HG02610 (cell line): ENCODE data around the gene MDP1.

Experiments used
- ATAC-seq: cut with Tn5 transposase; IDR thresholded peaks from one replicate; pipeline ENCODE4 v1.9.1; 2021; ENCODE audit warnings: mild to moderate bottlenecking, moderate library complexity; ENCODE audit not compliant: unreplicated experiment

Gene MDP1

DNA sequence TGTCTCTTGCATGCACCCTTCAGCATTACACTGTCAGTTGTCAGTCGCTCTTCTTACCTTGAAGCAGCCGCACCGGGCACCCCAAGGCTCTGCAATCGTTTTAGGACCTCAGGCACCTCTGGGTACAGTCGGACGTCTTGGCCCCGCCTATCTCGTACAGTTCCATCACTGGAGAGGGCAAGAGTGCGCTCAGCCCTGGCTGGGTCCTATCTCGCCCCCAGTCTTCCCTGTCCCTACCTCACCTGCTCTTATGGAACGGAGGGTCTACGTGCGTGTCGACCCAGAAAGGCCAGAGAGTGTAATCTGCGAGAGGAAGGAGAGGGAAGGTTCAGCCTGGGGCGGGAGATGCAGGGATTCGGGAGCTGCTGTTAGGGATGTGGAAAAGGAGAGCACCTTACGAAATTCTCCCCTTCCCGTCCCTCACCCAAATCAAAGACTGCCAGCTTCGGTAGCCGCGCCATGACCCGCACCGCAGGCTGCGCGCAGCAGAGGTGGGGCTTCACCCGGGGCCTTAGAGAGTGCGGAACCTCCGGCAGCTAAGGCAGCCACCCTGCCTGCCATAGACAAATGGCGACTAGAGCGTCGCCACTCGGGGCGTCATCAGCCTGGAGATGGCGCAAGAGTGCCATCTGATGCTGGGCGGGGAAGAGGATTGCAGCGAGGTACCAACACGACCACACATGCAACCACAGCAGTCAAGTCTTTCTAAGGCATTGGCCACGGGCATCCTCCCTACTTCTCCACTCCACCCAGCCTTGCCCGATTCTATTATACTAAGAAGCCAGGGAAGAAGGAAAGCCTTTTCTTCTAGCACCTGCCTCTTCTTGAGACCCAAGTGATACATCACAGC is at the start of gene MDP1:
TSS of gene MDP1 (minus strand) at position 572 of the 850 bp plus-strand sequence. CDS start at position 461, 111 bp downstream.
- ATAC-seq: peak; percentile 68

DNA sequence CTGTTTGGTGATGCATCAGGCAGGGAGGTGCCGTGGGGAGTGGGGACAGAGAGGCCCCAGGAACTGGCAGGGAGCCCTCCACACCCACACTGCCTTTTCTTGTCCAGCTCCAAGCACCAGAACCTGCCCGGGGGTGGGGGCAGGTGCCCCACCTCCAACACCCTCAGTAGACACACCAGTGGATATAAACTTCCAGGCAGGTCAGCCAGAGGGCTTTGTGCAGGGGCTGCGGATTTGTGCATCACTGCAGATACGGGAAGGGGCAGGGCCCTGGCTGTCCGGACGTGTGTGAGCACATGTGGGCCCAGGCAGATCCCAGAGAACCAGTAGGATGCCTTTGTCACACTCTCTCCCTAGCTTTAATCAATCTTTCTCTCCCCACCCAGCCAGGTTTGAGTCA is 48.4 kb upstream of the MDP1 start:
- no peak for ATAC-seq

DNA sequence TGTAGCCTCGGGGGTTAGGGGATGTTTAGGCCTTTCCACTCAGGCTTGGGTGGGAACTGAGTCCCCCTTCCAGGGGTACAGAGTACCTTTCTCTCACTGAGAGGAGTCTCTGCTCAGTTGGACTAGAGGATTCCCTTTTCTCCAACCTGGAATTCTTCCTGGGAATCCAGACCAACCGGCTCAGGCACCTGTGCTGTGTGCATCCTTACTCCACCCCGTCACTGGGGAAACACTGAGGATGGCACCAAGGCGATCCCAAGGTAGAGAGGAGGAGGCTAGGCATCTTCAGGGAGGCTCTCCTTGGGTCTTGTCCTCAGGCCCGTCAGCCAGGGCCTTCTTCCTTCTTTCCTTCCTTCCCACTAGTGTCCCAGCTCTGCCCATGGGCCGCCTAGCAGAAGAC is 48.0 kb upstream of the MDP1 start:
- no peak for ATAC-seq

DNA sequence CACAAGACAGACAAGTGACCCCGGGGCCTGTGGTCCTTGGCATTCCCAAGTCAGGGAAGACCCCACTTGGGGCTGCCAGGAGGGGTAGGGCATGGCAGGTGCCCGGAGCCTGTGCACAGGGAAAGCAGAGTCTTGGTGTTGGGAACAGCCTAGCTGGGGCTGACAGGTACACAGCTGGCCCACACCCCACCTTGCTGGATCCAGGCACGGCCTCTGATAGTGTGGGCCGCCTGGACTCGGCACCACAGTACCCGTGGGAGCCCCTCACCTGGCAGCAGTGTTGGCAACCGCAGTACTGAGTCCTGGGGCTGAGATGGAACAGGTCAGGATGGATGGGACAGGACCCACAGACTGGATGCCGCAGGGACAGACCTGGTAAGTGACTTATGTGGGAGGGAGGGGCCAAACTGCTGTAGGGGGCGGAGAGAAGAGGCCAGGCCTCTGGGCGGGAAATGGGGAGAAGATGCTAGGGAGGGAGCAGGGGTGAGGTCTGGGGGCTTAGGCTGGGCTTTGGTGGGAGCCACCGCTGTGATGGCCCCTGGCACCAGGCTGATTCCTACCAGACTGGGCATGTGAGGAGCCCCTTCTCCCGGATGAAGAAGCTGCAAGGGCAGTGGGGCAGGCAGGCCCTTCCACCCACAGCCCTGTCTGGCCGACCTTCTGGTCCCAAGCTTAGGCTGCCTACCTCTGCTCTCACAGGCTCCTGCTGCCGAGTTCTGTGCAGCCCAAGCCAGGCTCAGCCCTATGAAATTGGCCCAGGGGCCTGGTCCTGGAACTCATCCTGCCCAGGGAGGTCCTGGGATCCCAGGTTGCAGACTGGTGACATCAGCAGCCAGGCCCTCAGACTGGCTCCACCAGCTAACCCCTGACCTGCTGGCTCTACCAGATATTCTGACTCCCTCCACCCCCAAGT is 47.2 kb upstream of the MDP1 start, which contains the start of gene TGM1:
TSS of gene TGM1 (minus strand) at position 357 of the 913 bp plus-strand sequence. CDS start 825 bp downstream, outside the sequence.
- no peak for ATAC-seq

DNA sequence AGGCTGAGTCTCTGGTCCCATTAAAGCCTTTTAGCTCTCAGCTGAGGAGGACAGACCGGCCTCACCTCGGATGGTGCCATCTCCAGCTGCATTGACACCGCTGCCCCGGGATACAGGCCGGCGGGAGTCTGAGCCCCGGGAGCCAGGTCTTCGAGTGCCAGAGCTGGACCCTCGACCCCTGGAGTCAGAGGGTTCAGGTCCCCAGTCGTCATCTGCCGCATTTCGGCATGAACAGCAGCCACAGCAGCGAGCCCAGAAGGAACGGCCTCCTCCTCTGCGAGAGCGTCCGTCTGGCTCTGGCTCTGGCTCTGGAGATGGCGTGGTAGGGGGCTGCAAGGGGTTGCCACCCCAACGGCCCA is 46.1 kb upstream of the MDP1 start:
- no peak for ATAC-seq

DNA sequence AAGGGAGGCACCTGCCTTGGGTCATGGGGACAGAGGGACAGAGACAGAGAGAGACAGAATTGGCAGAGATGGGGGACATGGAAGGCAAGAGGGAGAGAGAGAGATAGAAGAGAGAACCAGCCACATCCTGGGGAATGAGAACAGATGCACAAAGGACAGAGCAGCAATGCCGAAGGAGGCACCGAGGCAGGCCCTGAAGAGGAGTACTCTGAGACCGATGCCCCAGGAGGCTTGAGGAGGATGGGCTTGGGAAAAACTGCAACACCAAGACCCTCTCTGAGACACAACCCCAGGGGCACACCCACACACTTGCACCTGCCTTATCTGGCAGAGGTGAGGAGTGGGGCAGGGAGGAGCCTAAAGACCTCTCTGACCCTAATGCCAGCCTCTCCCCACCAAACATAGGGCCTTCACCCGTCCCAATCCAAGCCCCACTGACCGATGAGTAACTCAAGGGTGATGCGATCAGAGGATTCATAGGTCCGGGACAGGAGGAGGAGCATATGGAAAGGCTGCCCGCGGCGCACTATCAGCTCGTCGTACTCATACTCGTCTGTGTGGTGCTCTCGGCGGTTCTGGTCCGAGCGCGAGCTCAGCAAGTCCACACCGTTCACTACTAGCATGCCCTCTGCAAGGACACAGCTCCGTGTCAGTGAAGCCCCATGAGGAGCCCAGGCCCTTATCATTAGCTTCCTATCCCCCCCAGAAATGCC is 45.5 kb upstream of the MDP1 start:
- no peak for ATAC-seq

DNA sequence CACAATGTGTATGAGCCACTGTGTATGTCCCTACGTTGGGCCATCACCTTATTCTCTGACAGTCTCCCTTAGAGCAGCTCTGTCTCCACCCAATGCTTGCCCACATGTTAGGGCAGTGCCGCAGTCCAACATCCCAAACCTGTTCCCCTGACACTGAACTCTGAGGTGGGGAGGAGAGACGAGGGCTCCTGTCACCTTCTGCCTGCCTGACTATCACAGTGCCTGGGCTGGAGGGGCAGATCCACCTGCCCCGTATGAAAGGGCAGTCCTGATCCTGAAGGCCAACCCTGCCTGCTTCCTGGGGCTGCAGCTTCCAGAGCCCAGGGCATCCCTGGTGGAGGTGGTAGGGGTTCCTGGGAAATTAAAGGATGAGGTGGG is 44.9 kb upstream of the MDP1 start:
- no peak for ATAC-seq

DNA sequence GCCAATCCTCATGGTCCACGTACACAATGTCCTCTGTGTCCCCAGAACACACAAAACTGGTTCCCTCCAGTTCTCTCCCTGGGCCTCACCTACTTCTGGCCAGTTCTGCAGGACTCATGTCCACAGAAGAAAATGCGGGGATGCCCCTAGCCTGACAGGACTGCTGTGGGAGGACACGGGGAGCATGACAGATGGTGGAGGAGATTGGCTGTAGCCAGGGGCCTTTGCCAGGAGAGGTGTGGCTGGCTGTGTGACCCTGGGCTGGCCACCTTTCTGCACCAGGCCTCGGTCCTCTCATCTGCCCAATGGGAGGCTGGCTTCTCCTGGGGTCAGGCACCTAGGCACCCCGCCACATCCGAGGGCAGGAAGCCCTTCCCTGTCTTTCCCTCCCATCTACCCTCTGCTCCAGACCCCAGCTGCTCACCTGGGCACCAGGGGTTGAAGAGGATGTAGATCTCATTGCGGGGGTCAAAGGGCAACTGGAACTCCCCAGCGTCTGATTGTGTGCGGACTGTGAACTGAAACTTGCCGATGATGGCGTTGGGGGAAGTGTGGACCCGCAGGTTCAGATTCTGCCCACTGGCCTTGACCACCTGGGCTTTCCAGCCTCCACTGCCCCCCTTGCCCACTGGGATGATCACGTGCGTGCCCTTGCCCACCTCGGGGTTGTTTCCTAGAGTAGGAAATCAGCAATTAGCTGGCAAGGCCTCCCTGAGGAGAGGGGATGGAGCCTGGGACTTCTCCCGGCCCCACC is 44.3 kb upstream of the MDP1 start:
- ATAC-seq: no peak

DNA sequence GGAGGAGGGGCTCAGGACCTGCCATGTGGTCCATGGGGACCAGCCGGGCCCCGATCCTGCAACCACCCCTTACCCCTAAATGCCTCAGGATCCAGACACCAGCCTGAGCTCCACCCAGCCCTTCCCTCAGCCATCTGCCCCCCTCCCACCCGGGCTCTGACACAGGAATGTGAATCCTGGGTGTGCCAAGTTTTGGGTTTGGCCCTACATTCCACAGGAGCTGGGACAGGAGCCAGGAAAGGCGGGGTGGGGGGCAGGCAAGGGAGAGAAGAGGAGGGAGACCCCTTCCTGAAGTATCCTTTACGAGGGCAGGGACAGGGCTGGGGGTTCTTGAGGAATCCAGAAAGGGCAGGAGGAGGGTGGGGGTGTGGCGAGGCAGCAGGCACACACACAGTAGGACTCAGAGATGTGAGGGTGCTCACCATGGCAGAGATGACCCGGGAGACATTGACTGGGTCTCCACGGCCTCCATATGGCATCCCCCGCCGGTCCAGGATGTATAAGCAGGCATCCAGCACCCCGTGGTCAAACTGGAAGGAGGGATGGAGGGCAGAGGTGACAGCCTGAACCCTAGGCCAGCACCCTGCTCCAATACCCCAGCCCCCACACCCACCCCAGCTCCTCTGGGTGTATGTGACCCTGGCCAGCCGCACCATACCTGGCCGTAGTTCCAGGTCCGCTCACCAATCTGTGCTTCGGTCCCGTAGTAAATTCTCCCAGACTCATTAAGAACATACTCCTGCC is 43.6 kb upstream of the MDP1 start:
- no peak for ATAC-seq

DNA sequence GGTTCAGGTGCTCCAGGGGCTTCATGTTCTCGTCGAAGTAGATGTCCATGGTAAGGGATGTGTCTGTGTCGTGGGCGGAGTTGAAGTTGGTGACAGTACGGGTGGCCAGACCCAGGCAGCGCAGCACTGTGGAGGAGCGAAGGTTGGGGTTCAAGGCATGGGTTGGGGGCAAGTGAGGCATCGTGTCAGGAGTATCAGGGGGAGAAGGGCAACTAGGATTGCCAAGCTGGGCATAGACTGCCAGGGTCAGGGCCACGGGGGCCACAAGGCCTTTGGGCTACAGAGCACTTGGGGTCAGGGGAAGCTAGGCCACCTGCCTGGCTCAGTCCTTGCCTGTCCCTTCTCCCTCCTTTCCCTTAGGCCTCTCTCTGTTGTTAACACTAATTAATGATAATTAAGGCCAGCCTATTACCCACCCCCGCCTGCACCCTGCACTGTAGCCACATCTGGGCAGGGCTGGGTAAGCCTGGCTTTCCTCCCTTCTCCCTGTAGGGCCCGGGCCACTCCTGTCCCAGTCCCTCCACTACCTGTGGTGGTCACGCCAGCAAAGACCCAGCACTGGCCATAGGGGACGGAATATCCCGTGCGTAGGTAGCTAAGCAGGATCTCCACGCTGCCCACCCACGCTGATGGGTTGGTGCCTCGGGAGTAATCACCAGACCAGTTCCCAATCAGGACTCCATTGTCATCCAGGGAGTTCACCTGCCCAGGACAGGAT is 42.8 kb upstream of the MDP1 start:
- ATAC-seq: no peak

DNA sequence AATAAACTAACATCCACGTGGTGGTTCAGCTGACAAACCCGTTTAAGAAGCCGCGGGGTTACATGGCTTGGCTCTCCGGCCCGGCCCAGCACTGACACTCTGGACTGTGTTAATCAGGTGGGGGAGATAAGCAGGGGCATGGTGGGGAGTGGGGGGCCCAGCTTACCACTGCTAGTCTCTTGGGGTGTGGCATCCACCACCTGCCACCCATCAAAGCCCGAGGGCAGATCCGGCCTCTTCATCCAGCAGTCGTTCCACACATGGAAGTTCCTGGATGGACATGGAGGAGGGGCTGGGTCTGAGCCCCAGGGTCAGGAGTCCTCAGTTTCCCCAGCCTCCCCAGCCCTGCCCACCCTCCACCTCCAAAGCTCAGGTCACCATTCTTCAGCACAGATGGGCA is 42.3 kb upstream of the MDP1 start:
- no peak for ATAC-seq

DNA sequence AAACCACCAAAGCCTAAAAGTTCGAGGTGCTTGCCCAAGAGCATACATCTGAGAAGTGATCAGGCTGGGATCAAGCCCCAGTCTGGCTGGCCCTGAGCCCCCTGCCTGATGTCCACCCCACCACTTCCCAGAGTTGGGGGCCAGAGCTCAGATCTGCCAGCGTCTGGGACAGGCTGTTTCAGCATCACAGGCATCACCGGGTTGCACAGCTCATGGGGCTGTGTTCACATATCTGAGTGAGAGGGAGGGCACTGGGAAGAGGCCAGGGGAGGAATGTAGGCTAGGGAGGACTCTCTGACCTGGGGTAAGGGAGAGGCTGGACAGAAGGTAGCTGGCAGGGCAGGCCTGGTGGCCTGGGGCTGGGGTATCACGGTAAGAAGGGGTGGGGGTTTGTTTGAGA is 41.1 kb upstream of the MDP1 start:
- ATAC-seq: no peak

DNA sequence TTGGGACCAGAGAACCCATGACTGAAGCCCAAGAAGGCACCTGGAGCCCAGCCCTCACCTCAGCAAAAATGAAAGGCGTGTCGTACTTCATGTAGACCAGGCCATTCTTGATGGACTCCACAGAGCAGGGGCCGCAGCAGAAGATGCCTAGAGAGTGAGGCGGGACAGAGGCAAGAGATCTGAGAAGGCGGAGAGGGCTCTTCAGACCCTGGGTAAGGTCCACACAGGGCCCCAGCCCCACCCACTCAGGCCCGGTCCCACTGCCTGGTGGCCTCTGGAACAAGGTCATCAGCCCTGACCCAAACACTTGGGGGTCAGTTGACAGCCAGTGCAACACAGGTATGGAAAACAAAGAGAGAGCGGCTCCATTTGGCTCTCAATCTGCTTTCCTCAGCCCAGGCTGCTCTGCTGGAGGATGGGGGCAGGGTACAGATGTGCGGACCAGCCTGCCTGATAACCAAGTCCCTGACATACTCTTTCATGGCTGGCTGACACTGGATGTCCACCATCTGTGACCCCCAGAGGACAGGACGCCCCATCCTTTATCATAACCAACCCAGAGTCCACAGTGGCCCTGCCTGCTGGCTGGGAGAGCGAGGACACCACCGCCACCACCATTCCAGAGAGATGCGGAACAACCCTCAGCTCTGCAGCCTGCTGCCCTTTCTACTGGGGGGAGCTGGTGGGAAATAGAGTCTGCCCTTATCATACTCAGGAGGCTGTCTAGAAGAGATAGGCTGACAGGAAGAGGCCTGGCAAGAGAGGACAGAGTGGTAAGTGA is 40.3 kb upstream of the MDP1 start:
- no peak for ATAC-seq

DNA sequence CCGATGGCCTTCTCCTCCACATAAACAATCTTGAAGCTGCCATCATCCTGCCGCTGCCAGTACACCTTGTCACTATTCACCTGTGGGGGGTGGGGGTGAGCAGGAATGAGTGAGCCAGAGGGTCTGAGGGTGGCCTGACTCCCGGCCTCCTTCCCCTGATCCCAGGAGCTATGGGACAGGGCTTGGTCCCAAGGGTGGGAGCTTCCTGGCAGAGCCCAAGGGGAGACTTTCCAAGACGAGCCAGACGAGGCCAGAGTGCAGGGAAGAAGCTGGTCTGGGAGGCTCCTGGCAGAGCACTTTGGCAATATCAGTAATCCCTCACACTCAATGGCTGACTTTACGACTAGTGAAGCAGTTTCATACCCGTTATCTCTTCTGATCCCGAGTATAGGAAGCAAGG is 39.6 kb upstream of the MDP1 start:
- ATAC-seq: no peak

DNA sequence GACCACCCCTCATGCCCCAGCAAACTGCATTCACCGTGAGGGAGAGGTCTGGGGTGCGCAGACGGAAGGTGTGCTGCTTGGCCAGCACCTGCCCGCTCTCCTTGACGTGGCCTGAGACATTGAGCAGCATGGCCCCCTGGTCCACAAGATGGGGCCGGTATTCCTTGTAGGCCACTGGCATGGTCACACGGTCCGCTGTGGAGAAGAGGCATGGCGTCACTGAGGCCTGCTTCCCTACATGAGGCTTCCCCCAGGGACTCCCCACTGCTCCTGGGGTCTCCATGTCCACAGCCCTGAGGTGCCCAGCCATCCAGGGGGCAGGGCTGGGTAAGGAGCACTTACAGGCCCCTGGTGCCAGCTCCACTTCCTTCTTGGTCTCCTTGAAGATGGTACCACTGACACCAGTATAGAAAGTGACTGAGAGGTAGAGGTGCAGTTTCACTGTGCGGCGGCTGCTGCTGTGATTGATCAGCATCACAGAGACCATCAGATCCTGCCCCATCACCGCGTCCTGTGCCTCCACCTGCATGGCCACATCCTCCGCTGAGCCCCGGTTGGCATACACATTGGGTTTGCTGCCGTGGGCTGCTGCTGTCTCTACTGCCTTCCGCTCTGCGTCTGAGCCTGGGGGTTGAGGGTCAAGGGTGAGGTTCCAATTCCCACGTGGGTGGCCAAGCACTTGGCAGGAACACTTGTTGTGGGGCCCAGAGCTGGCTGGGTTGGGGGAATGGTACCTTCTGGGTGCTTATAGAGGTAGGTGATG is 38.9 kb upstream of the MDP1 start:
- ATAC-seq: no peak

DNA sequence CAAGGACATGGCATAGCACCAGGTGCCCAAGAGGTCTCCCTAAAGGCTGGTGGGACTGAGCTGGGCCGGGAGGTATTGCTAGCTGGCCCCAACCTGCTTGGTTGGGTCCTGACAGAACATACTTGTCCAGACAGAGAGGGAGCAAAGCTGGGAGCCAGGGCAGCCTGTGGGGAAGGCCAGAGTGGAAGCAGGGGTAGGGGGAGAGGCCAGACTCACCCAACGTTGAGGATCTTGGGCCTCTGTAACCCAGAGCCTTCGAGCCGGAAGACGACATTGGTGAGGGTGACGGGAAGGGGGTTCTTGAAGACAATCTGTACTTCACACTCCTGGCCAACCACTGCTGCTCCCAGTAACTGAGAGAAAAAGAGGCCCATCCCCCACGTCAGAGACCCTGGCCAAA is 38.1 kb upstream of the MDP1 start:
- ATAC-seq: no peak

DNA sequence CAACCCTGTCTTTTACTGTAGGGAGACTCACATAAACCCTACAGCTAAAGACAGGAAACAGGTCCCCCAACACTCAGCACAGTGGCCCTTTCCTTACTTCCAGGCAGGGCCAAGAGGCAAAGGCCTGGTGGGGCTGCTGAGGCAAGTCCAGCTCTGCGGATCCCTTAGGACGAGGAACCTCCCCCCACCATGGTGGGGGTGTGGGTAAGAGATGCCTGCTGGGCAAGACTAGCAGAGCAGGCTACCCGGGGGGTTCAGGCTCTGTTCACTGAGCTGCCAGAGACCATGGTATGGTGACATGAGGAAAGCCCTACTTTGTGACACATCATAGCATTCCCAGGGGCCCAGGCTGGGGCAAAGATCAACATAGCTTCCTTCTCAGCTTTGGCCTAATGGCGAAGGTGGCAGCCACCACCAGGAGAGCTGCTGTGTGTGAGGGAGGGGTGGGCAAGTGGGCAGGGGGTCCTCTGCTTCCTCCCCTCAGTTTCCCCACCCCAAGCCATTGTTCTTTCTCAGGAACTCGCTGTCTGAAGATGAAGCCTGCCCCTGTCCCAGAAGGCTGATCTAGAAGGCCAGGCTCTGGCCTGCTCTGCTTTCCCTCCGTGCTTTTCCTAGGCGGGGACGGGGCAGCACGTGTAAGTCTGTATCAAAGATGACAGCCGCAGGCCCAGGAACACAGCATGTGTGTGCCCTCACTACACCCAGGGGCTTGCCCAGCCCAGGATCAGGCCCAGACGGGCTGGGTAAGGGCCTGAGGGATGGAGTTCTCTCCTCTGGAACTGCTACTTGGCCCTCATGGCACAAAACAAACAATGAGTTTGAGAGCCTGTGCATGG is 36.6 kb upstream of the MDP1 start:
- ATAC-seq: no peak
